ENCODE measurements around the gene STK38L. TPM values are rescaled to one million over a fixed set of nuclear protein-coding genes. Genes with fewer than 3 reads are reported as not detected.

The STK38L gene
- total RNA-seq, 2 donors from 2014 or later, result 33.2 to 78.3 TPM

DNA sequence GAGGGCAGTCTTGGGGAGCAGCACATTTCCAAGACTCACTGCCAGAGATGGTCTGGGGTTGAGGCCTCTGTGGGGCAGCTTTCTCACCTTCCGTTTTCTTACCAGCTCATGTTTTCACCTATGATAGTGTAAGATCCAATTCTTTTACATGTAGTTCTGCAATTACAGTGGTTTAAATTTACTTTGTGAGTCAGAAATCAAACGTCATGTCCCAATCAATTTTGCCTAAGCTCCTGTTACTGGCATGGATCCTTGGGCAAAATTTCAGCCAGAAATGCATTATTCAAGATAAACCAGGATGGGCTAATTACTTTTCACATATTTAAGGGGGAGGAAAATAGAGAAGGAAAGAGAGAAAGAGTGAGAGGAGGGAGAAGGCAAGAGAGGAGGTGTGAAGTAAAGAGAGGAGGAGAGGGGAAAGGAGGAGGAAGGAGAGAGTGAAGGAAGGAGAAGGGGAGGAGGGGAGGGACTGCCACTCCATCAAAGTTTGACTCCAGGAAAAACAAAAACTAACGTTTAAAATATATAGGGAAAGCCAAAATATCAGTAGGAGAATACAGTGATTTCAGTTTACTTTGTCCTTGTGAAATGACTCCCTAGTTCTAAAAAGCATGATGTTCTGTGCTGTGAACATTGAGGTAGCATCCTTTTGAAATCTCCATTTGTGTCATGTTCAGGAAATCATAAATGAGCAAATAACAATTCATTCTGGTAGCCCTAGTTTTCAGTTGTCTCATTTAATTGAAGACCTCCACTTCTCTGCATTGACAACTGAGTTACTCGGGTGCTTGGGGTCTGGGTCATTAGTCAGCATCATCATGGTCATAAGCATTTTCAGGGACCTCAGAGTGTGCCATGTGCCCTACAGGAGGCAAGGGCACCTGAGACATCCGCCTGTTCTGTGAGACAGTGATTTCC, 91.5 kb downstream of the STK38L start:
- Histone ChIP-seq H3K4me1 (ENCODE audit: control insufficient read depth, insufficient read depth, low read length) (peaks cover 9% of the 10 kb centered on the region), H3K4me3 (ENCODE audit: low read length) (no peak overlapping the region), H3K9me3 (ENCODE audit: control insufficient read depth, low read length) (no peaks in the 10 kb centered on the region), H3K9ac (ENCODE audit: extremely low read depth, low read length, poor library complexity, severe bottlenecking) (no peak overlapping the region), H3K27ac (ENCODE audit: low read depth, low read length) (no peak overlapping the region), H3K36me3 (ENCODE audit: control insufficient read depth, insufficient read depth, low read length) (no peaks in the 10 kb centered on the region), H3K27me3 (ENCODE audit: control insufficient read depth, insufficient read depth, low read length, poor library complexity, severe bottlenecking) (peaks cover 18% of the 10 kb centered on the region)
- Mint-ChIP-seq H3K27me3 (ENCODE audit: insufficient read depth) (peaks cover 38% of the 10 kb centered on the region), H3K36me3 (ENCODE audit: low read depth) (peaks cover 4% of the 10 kb centered on the region), H3K4me1 (peaks cover 40% of the 10 kb centered on the region), H3K9me3 (no peaks in the 10 kb centered on the region), H3K27ac (no peak overlapping the region), H3K4me3 (no peak overlapping the region)
- TF ChIP-seq, protein P1, sequence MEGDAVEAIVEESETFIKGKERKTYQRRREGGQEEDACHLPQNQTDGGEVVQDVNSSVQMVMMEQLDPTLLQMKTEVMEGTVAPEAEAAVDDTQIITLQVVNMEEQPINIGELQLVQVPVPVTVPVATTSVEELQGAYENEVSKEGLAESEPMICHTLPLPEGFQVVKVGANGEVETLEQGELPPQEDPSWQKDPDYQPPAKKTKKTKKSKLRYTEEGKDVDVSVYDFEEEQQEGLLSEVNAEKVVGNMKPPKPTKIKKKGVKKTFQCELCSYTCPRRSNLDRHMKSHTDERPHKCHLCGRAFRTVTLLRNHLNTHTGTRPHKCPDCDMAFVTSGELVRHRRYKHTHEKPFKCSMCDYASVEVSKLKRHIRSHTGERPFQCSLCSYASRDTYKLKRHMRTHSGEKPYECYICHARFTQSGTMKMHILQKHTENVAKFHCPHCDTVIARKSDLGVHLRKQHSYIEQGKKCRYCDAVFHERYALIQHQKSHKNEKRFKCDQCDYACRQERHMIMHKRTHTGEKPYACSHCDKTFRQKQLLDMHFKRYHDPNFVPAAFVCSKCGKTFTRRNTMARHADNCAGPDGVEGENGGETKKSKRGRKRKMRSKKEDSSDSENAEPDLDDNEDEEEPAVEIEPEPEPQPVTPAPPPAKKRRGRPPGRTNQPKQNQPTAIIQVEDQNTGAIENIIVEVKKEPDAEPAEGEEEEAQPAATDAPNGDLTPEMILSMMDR (conservative IDR thresholded peaks at IDR 0.05), result no peak
- 88 to 95% methylated on average over 4 to 5 of the region's 5 CpGs for WGBS, 2 experiments (ENCODE audit: insufficient coverage in 1 of 2, insufficient read length in 1 of 2)
- DNase-seq, result no peak

DNA sequence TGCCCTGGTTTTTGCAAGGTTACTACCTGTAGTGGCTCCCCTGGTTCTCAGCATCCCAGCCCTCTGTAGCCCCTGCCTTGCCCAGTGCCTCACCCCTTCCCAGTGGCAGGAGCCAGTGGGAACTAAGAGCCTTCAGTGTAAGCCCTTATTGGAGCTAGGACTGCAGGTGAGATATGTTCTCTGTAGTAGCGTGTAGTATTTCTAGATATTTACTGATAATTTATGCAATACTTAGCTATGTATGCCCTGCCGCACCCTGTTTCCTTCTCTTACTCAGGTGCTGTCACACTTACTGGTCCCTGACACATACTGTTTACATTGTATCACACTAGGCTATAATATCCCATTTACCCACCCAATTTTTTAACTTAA, 92.2 kb downstream of the STK38L start:
- Mint-ChIP-seq H3K36me3 (ENCODE audit: low read depth) (peaks cover 4% of the 10 kb centered on the region), H3K27me3 (ENCODE audit: insufficient read depth) (peaks cover 34% of the 10 kb centered on the region), H3K4me1 (peaks cover 43% of the 10 kb centered on the region), H3K9me3 (no peaks in the 10 kb centered on the region), H3K4me3 (no peak overlapping the region), H3K27ac (no peak overlapping the region)
- Histone ChIP-seq H3K36me3 (ENCODE audit: control insufficient read depth, insufficient read depth, low read length) (no peaks in the 10 kb centered on the region), H3K9me3 (ENCODE audit: control insufficient read depth, low read length) (no peaks in the 10 kb centered on the region), H3K4me1 (ENCODE audit: control insufficient read depth, insufficient read depth, low read length) (peaks cover 9% of the 10 kb centered on the region), H3K9ac (ENCODE audit: extremely low read depth, low read length, poor library complexity, severe bottlenecking) (no peak overlapping the region), H3K27ac (ENCODE audit: low read depth, low read length) (no peak overlapping the region), H3K4me3 (ENCODE audit: low read length) (no peak overlapping the region), H3K27me3 (ENCODE audit: control insufficient read depth, insufficient read depth, low read length, poor library complexity, severe bottlenecking) (peaks cover 11% of the 10 kb centered on the region)
- DNase-seq, result no peak
- 90 to 100% methylated on average over 1 of the region's 2 CpGs for WGBS, 2 experiments (ENCODE audit: insufficient coverage in 1 of 2, insufficient read length in 1 of 2)
- TF ChIP-seq, protein P1 (conservative IDR thresholded peaks at IDR 0.05), result no peak

DNA sequence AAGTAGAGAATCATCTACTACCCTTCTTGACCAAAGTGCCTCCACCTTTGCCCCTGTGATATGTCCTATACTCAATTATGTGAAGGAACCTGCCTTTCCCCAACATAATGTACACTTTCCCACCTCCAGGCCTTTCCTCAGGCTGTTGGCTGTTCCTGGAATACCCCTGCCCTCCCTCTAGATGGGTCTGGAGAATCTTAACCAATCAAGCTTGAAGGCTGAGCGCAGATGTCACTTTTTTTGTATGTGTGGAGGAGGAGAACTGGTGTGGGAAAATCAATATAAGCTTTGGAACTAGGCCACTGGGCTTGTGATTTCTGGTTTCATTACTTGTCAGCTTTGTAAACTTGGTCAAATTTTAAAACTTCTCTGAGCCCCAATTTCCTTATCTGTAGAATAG, 93.3 kb downstream of the STK38L start:
- no peak for DNase-seq
- H3K36me3 ChIP-seq (ENCODE audit: control insufficient read depth, insufficient read depth, low read length), result no peaks in the 10 kb centered on the region
- H3K4me1 ChIP-seq (ENCODE audit: control insufficient read depth, insufficient read depth, low read length), result peaks cover 9% of the 10 kb centered on the region
- TF ChIP-seq, protein P1 (conservative IDR thresholded peaks at IDR 0.05), result no peak
- no peak overlapping the region for H3K9ac ChIP-seq (ENCODE audit: extremely low read depth, low read length, poor library complexity, severe bottlenecking)
- H3K27ac ChIP-seq (ENCODE audit: low read depth, low read length), result no peak overlapping the region
- H3K9me3 ChIP-seq (ENCODE audit: control insufficient read depth, low read length), result no peaks in the 10 kb centered on the region
- H3K4me3 Mint-ChIP-seq, result no peak overlapping the region
- peaks cover 4% of the 10 kb centered on the region for H3K36me3 Mint-ChIP-seq (ENCODE audit: low read depth)
- H3K27ac Mint-ChIP-seq, result no peak overlapping the region
- H3K4me1 Mint-ChIP-seq, result peaks cover 40% of the 10 kb centered on the region
- peaks cover 23% of the 10 kb centered on the region for H3K27me3 Mint-ChIP-seq (ENCODE audit: insufficient read depth)
- peak overlapping the region; percentile 8 for H3K4me3 ChIP-seq (ENCODE audit: low read length)
- H3K9me3 Mint-ChIP-seq, result no peaks in the 10 kb centered on the region
- peaks cover under 1% of the 10 kb centered on the region for H3K27me3 ChIP-seq (ENCODE audit: control insufficient read depth, insufficient read depth, low read length, poor library complexity, severe bottlenecking)
- WGBS, 2 experiments (ENCODE audit: insufficient coverage in 1 of 2, insufficient read length in 1 of 2), result 93% methylated on average over 1 of the region's 1 CpG; no CpG with 5 or more reads in 1 of the 2 experiments

Data from endodermal cell (in vitro differentiated cells).